Measurements from ENCODE around the gene RHBG.

RHBG gene

GRCh38 chr1:156409439-156409838, 40.4 kb downstream of the RHBG start:
- no peak for FAIRE-seq

GRCh38 chr1:156410238-156410637, 41.2 kb downstream of the RHBG start:
- FAIRE-seq: no peak

- no peak for FAIRE-seq
Measured at GRCh38 chr1:156410740-156411139, 41.7 kb downstream of the RHBG start.

GRCh38 chr1:156412653-156413321, 43.8 kb downstream of the RHBG start:
- no peak for FAIRE-seq

- FAIRE-seq: no peak
Measured at GRCh38 chr1:156413391-156414246, 44.6 kb downstream of the RHBG start.

GRCh38 chr1:156414461-156415064, 45.6 kb downstream of the RHBG start:
- FAIRE-seq: no peak

GRCh38 chr1:156416993-156417392, 48.0 kb downstream of the RHBG start:
- FAIRE-seq: no peak

GRCh38 chr1:156417401-156418020, 48.5 kb downstream of the RHBG start:
- no peak for FAIRE-seq

- FAIRE-seq: no peak
Measured at GRCh38 chr1:156418416-156419070, 49.5 kb downstream of the RHBG start.

GRCh38 chr1:156419854-156420204, 50.8 kb downstream of the RHBG start:
- FAIRE-seq: no peak

- FAIRE-seq: no peak
Measured at GRCh38 chr1:156420205-156421061, 51.4 kb downstream of the RHBG start.

GRCh38 chr1:156421062-156421938, 52.3 kb downstream of the RHBG start:
- FAIRE-seq: no peak

- no peak for FAIRE-seq
Measured at GRCh38 chr1:156421939-156422601, 53.1 kb downstream of the RHBG start.

- no peak for FAIRE-seq
Measured at GRCh38 chr1:156422602-156423091, 53.6 kb downstream of the RHBG start.

GRCh38 chr1:156423422-156424352, 54.7 kb downstream of the RHBG start:
- FAIRE-seq: no peak

GRCh38 chr1:156424806-156425432, 55.9 kb downstream of the RHBG start:
- no peak for FAIRE-seq

GRCh38 chr1:156425943-156426342, 56.9 kb downstream of the RHBG start:
- FAIRE-seq: no peak

- FAIRE-seq: no peak
Measured at GRCh38 chr1:156427957-156428356, 58.9 kb downstream of the RHBG start.
